Lower leg skin (tissue), 4 donors: Measurements from ENCODE around the gene SH2D3C. TPM values are rescaled to one million over a fixed set of nuclear protein-coding genes. Genes with fewer than 3 reads are reported as not detected.

Experiments used
- DNase-seq, 2 donors: peaks; one replicate each; pipeline ENCODE4 v3.0.0-alpha.2; 2019; ENCODE audit warnings: low spot score in 2 of 2
- H3K4me3 ChIP-seq: fragments of 200-600 bp; sonication (generic); 2 replicates; pipeline ENCODE4 v1.5.1; 2017; ENCODE audit warnings: mild to moderate bottlenecking, low read depth; ENCODE audit not compliant: poor library complexity, severe bottlenecking
- CTCF ChIP-seq, 3 donors: fragments of 450-650 bp; IDR thresholded peaks; one replicate each; pipeline ENCODE4 v1.5.1; 2016; ENCODE audit warnings: antibody characterized with exemption in 3 of 3, mild to moderate bottlenecking in 3 of 3, moderate library complexity in 2 of 3
- POLR2A ChIP-seq, 2 donors: fragments of 450-650 bp; IDR thresholded peaks; one replicate each; pipeline ENCODE4 v1.6.1; 2016 to 2017; ENCODE audit warnings: antibody characterized with exemption in 2 of 2, mild to moderate bottlenecking in 1 of 2, moderate library complexity in 1 of 2
- WGBS, 2 donors: methylation state at CpG; one replicate each; pipeline ENCODE4 v1.1.5; 2018; 5-methylcytosine and 5-hydroxymethylcytosine counted together
- intact Hi-C: fragments of 100-400 bp; cut with DNase I; formaldehyde crosslinking; loops from one replicate; pipeline ENCODE4 v1.15.0; 2023; ENCODE audit warnings: low total_unique reads
- total RNA-seq, 4 donors: library from RNA; depleted of rRNA; stranded (reverse); fragments of >200 nt; gene quantifications; one replicate each; pipeline ENCODE4 v1.1.0, GENCODE V29; 2016

The SH2D3C gene
- total RNA-seq, 4 donors from 2014 or later, result 1.9 to 8.5 (median 5.3) TPM

- H3K4me3 ChIP-seq, result no peak overlapping the region
- 71 to 79% methylated on average over 4 to 7 of the region's 8 CpGs for WGBS, 2 donors
- TF ChIP-seq POLR2A (IDR thresholded peaks at IDR 0.05) (no peak), CTCF (IDR thresholded peaks at IDR 0.05) (no peak)
- DNase-seq, result no peak
- intact Hi-C loops, result no loop called here
Measured at GRCh38 chr9:127726871-127727270, 51.6 kb downstream of the SH2D3C start.

GRCh38 chr9:127724012-127724411, 54.5 kb downstream of the SH2D3C start:
- DNase-seq, result no peak
- no peak overlapping the region for H3K4me3 ChIP-seq
- 58 to 62% methylated on average over 23 of the region's 23 CpGs for WGBS, 2 donors
- TF ChIP-seq POLR2A (IDR thresholded peaks at IDR 0.05), result no peak
- no peak for TF ChIP-seq CTCF (IDR thresholded peaks at IDR 0.05)
- intact Hi-C loops, result no loop called here

- 44 to 68% methylated on average over 5 of the region's 5 CpGs for WGBS, 2 donors
- DNase-seq, result no peak
- H3K4me3 ChIP-seq, result no peak overlapping the region
- intact Hi-C loops, result no loop called here
- no peak for TF ChIP-seq CTCF (IDR thresholded peaks at IDR 0.05)
- no peak for TF ChIP-seq POLR2A (IDR thresholded peaks at IDR 0.05)
Measured at GRCh38 chr9:127723444-127723843, 55.0 kb downstream of the SH2D3C start.

GRCh38 chr9:127723013-127723412, 55.5 kb downstream of the SH2D3C start:
- no peak for DNase-seq
- 64 to 83% methylated on average over 11 to 13 of the region's 13 CpGs for WGBS, 2 donors
- no peak for TF ChIP-seq POLR2A (IDR thresholded peaks at IDR 0.05)
- TF ChIP-seq CTCF (IDR thresholded peaks at IDR 0.05), result no peak
- H3K4me3 ChIP-seq, result no peak overlapping the region
- intact Hi-C loops, result no loop called here

- TF ChIP-seq CTCF (IDR thresholded peaks at IDR 0.05), result no peak
- TF ChIP-seq POLR2A (IDR thresholded peaks at IDR 0.05), result no peak
- no peak for DNase-seq
- 76% methylated on average over 12 of the region's 12 CpGs for WGBS, 2 donors
- intact Hi-C loops, result no loop called here
- H3K4me3 ChIP-seq, result no peak overlapping the region
Measured at GRCh38 chr9:127722055-127722745, 56.3 kb downstream of the SH2D3C start.

- 33 to 40% methylated on average over 10 to 11 of the region's 11 CpGs for WGBS, 2 donors
- no peak for DNase-seq
- no peak overlapping the region for H3K4me3 ChIP-seq
- TF ChIP-seq POLR2A (IDR thresholded peaks at IDR 0.05) (no peak), CTCF (IDR thresholded peaks at IDR 0.05) (no peak)
- intact Hi-C loops, result no loop called here
Measured at GRCh38 chr9:127721391-127721821, 57.1 kb downstream of the SH2D3C start.
